ENCODE measurements around the gene ZNF280B. TPM values are rescaled to one million over a fixed set of nuclear protein-coding genes. Genes with fewer than 3 reads are reported as not detected.

ZNF280B gene
- total RNA-seq, 1 experiment from 2014 or later: 8.2 TPM

DNA sequence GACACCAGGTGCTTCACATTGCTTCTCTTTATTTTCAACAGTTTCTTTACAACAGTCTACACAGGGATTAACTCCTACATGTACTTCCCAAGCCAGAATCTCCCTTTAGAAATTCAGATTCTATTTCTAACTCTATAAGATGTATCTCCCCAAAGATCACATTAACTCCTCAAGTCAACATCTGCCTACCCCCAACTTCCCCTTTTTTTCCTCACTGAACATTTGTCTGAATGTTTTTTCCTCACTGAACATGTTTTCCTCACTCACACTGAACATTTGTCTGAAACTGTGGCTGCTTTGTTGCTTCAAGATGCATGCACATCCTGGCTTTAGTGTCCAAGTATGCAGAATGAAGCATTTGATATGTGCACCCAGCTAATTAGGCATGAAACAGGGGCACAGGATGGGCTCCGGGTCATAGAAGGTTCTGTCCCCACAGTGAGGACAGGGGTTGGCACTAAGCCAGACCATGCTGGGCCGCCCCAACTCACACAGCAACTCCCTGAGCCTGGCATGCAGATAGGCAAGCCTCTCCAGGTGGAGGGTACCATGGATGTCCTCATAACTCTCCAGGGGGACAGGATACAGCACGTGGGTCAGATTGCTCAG, 39.3 kb upstream of the ZNF280B start:
- H3K23me2 ChIP-seq (ENCODE audit: insufficient read length, low read depth, low read length, poor library complexity, severe bottlenecking): no peaks in the 10 kb centered on the region
- TF ChIP-seq, protein P1, sequence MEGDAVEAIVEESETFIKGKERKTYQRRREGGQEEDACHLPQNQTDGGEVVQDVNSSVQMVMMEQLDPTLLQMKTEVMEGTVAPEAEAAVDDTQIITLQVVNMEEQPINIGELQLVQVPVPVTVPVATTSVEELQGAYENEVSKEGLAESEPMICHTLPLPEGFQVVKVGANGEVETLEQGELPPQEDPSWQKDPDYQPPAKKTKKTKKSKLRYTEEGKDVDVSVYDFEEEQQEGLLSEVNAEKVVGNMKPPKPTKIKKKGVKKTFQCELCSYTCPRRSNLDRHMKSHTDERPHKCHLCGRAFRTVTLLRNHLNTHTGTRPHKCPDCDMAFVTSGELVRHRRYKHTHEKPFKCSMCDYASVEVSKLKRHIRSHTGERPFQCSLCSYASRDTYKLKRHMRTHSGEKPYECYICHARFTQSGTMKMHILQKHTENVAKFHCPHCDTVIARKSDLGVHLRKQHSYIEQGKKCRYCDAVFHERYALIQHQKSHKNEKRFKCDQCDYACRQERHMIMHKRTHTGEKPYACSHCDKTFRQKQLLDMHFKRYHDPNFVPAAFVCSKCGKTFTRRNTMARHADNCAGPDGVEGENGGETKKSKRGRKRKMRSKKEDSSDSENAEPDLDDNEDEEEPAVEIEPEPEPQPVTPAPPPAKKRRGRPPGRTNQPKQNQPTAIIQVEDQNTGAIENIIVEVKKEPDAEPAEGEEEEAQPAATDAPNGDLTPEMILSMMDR (conservative IDR thresholded peaks at IDR 0.05): no peak
- no peak overlapping the region for H2BK120ac ChIP-seq (ENCODE audit: low read depth, low read length, poor library complexity, severe bottlenecking)
- no peaks in the 10 kb centered on the region for H3K4me1 Mint-ChIP-seq
- H2BK12ac ChIP-seq (ENCODE audit: insufficient read length, low read depth, low read length): no peak overlapping the region
- no peaks in the 10 kb centered on the region for H3K9me3 ChIP-seq (ENCODE audit: control insufficient read depth, low read depth, low read length)
- H3K79me2 ChIP-seq (ENCODE audit: insufficient read depth, low read length): no peaks in the 10 kb centered on the region
- no peak overlapping the region for H3K4me3 Mint-ChIP-seq
- peaks cover 36% of the 10 kb centered on the region; the same call in 1 of the 2 replicates for H3K27me3 ChIP-seq (ENCODE audit: insufficient read depth, low read length)
- no peak overlapping the region for H3K18ac ChIP-seq (ENCODE audit: insufficient read length, low read depth, low read length)
- H3K27me3 Mint-ChIP-seq (ENCODE audit: low read depth): peaks cover 97% of the 10 kb centered on the region
- no peak overlapping the region for H3K56ac ChIP-seq (ENCODE audit: insufficient read length, low read depth, low read length)
- H2AK5ac ChIP-seq (ENCODE audit: insufficient read length, low read length): no peak overlapping the region
- no peaks in the 10 kb centered on the region for H4K20me1 ChIP-seq (ENCODE audit: control insufficient read depth, insufficient read depth, insufficient read length)
- no peak overlapping the region for H3K23ac ChIP-seq (ENCODE audit: insufficient read length, low read depth, low read length)
- no peak overlapping the region for H4K91ac ChIP-seq (ENCODE audit: insufficient read length, low read depth, low read length)
- H3K79me1 ChIP-seq (ENCODE audit: insufficient read depth, low read depth, low read length, poor library complexity, severe bottlenecking): no peaks in the 10 kb centered on the region
- no peak overlapping the region for H3T11ph ChIP-seq (ENCODE audit: low read length)
- H3K27ac Mint-ChIP-seq: no peak overlapping the region
- H2AFZ ChIP-seq (ENCODE audit: low read length): no peak overlapping the region
- no peak overlapping the region for H4K5ac ChIP-seq (ENCODE audit: insufficient read length, low read depth, low read length)
- no peaks in the 10 kb centered on the region for H3K4me1 ChIP-seq (ENCODE audit: insufficient read depth, low read length)
- WGBS (ENCODE audit: extremely low coverage, insufficient read length, low lambda C conversion rate): no CpG with 5 or more reads among the region's 3 CpGs
- no peak overlapping the region for H4K8ac ChIP-seq (replicated peaks; ENCODE audit: insufficient read length, low read depth, low read length)
- H3K4me2 ChIP-seq (ENCODE audit: insufficient read depth, insufficient read length, low read length): no peak overlapping the region
- no peak for DNase-seq
- H3K9me3 Mint-ChIP-seq: no peaks in the 10 kb centered on the region; a peak in 1 of 5 replicates
- H3K36me3 Mint-ChIP-seq (ENCODE audit: insufficient read depth in 1 of 3, low read depth in 3 of 3): no peaks in the 10 kb centered on the region
- no peak overlapping the region for H2BK5ac ChIP-seq (ENCODE audit: insufficient read length, low read length)
- no peak overlapping the region for H2BK20ac ChIP-seq (ENCODE audit: low read depth, low read length, poor library complexity, severe bottlenecking)
- H3K9ac ChIP-seq (ENCODE audit: extremely low read depth, insufficient read length, low read length): no peak overlapping the region
- H3K4ac ChIP-seq (ENCODE audit: low read depth, low read length): no peak overlapping the region
- no peak overlapping the region for H2BK15ac ChIP-seq (ENCODE audit: low read depth, low read length)
- no peak overlapping the region for H3K27ac ChIP-seq (ENCODE audit: insufficient read length, low read depth, low read length)
- H3K14ac ChIP-seq (ENCODE audit: insufficient read depth, low read length): no peak overlapping the region
